Endothelial cell of umbilical vein (primary cell): ENCODE measurements around the gene TRIM45. TPM values are rescaled to one million over a fixed set of nuclear protein-coding genes. Genes with fewer than 3 reads are reported as not detected.

Experiments used
- BruUV-seq: library from RNA; stranded (reverse); fragments of 400-500 nt; replicated peaks from 2 replicates; lab custom pipeline; 2021; lab: Mats Ljungman, UMichigan
- CTCF ChIA-PET: fragments of 300-600, 350-600 bp; sonication (Branson Sonifier 250); formaldehyde crosslinking; loops from one replicate; lab custom pipeline; 2021; ENCODE audit warnings: antibody characterized with exemption, inconsistent platforms; lab: Charles Lee
- POLR2A ChIA-PET: fragments of 300-600, 350-600 bp; sonication (Branson Sonifier 250); formaldehyde crosslinking; loops from one replicate; lab custom pipeline; 2021; ENCODE audit warnings: antibody characterized with exemption, inconsistent platforms; lab: Charles Lee
- DNase-seq: peaks from one replicate; pipeline ENCODE4 v3.0.0-alpha.2; 2011; ENCODE audit warnings: low read depth, low spot score
- FAIRE-seq: peaks from 2 replicates; lab custom pipeline; 2011; peaks lifted over from hg19 to GRCh38; lab: Jason Lieb, UNC
- H2AFZ ChIP-seq: 2 replicates; pipeline ENCODE4 v1.6.0; 2012; ENCODE audit warnings: low read depth, low read length, control low read depth, inconsistent platforms
- H3K27ac ChIP-seq: 2 replicates; pipeline ENCODE4 v1.5.1; 2011; ENCODE audit warnings: low read depth, mild to moderate bottlenecking, control low read depth, low read length, moderate library complexity; ENCODE audit not compliant: insufficient read depth
- H3K27me3 ChIP-seq, 2 experiments: 2 replicates each; pipeline versions ENCODE4 v1.6.0 to v1.6.1; 2011; ENCODE audit warnings: low read length in 2 of 2, mixed read lengths in 1 of 2; ENCODE audit not compliant: control insufficient read depth in 2 of 2, insufficient read depth in 2 of 2
- H3K36me3 ChIP-seq, 2 experiments: 2 replicates in 1 of 2; 3 replicates in 1 of 2; pipeline ENCODE4 v1.5.1; 2011; ENCODE audit warnings: low read length in 2 of 2, mild to moderate bottlenecking in 1 of 2, moderate library complexity in 1 of 2; ENCODE audit not compliant: control insufficient read depth in 2 of 2, insufficient read depth in 2 of 2; ENCODE audit errors: extremely low read depth in 1 of 2
- H3K4me1 ChIP-seq: 3 replicates; pipeline ENCODE4 v1.5.1; 2011; ENCODE audit warnings: mild to moderate bottlenecking, low read length; ENCODE audit not compliant: control insufficient read depth, insufficient read depth; ENCODE audit errors: extremely low read depth
- H3K4me2 ChIP-seq: 2 replicates; pipeline ENCODE4 v1.6.1; 2011; ENCODE audit warnings: low read length, control low read depth, mixed read lengths; ENCODE audit not compliant: insufficient read depth
- H3K4me3 ChIP-seq, 3 experiments: fragments of 200-600 bp in 1 of 3; sonication (generic), shearing (Covaris generic) in 1 of 3; replicated peaks in 1 of 3; 2 replicates each; pipeline ENCODE4 v1.5.1; 2011 to 2016; ENCODE audit warnings: control low read depth in 3 of 3, low read length in 3 of 3, mild to moderate bottlenecking in 2 of 3, inconsistent platforms in 1 of 3, low read depth in 1 of 3, moderate library complexity in 1 of 3; ENCODE audit not compliant: insufficient read depth in 1 of 3
- H3K79me2 ChIP-seq: 2 replicates; pipeline ENCODE4 v1.6.0; 2012; ENCODE audit warnings: low read length, inconsistent platforms; ENCODE audit not compliant: control insufficient read depth, insufficient read depth
- H3K9ac ChIP-seq: replicated peaks from 2 replicates; pipeline ENCODE3; 2011; ENCODE audit warnings: low read length, control low read depth; ENCODE audit not compliant: insufficient read depth; ENCODE audit errors: extremely low read depth
- H3K9me1 ChIP-seq: replicated peaks from 3 replicates; pipeline ENCODE4 v1.6.0; 2011; ENCODE audit warnings: mild to moderate bottlenecking, low read length; ENCODE audit not compliant: control insufficient read depth, insufficient read depth; ENCODE audit errors: extremely low read depth
- H3K9me3 ChIP-seq: replicated peaks from 2 replicates; pipeline ENCODE4 v1.5.1; 2012; ENCODE audit warnings: low read length, inconsistent platforms; ENCODE audit not compliant: control insufficient read depth, insufficient read depth
- H4K20me1 ChIP-seq: replicated peaks from 2 replicates; pipeline ENCODE3; 2011; ENCODE audit warnings: mild to moderate bottlenecking, low read length; ENCODE audit not compliant: control insufficient read depth, insufficient read depth; ENCODE audit errors: extremely low read depth
- EZH2 ChIP-seq: IDR thresholded peaks from 2 replicates; pipeline ENCODE4 v1.6.1; 2012; ENCODE audit warnings: borderline replicate concordance, low read depth, mild to moderate bottlenecking, moderate library complexity, low read length, inconsistent platforms; ENCODE audit not compliant: severe bottlenecking
- FOS ChIP-seq: IDR thresholded peaks from 2 replicates; pipeline ENCODE4 v1.6.1; 2011; ENCODE audit warnings: mild to moderate bottlenecking, low read length, moderate library complexity, borderline replicate concordance; ENCODE audit not compliant: insufficient read depth
- GATA2 ChIP-seq: IDR thresholded peaks from 2 replicates; pipeline ENCODE4 v1.7.0; 2011; ENCODE audit warnings: low read depth, mild to moderate bottlenecking, moderate library complexity, mixed read lengths, low read length; ENCODE audit not compliant: insufficient read length, insufficient read depth
- JUN ChIP-seq: IDR thresholded peaks from 2 replicates; pipeline ENCODE4 v1.6.1; 2011; ENCODE audit warnings: borderline replicate concordance, low read depth; ENCODE audit not compliant: insufficient read length, insufficient read depth
- MYC ChIP-seq: IDR thresholded peaks from one replicate; pipeline ENCODE4 v1.6.1; 2011; ENCODE audit warnings: mild to moderate bottlenecking, low read depth, low read length
- POLR2A ChIP-seq: IDR thresholded peaks from 2 replicates; pipeline ENCODE4 v1.6.1; 2012; ENCODE audit warnings: low read depth, mild to moderate bottlenecking, control low read depth, low read length
- POLR2AphosphoS5 ChIP-seq: IDR thresholded peaks from 2 replicates; pipeline ENCODE4 v1.6.1; 2012; ENCODE audit warnings: low read depth, mild to moderate bottlenecking, control low read depth, low read length, moderate library complexity; ENCODE audit not compliant: insufficient read depth
- dilution Hi-C: fragments of 300-500 bp; cut with MboI; formaldehyde crosslinking; loops from one replicate; pipeline ENCODE4 v1.15.0; 2019; ENCODE audit warnings: low sequenced_read_pairs; ENCODE audit not compliant: extremely low pct_ligation_motif_present
- intact Hi-C: fragments of 100-400 bp; cut with micrococcal nuclease; formaldehyde crosslinking; loops from one replicate; pipeline ENCODE4 v1.10.0; 2022
- polyA plus RNA-seq, 4 experiments: library from polyadenylated mRNA; depleted of rRNA in 3 of 4; stranded (reverse) in 3 of 4; unstranded in 1 of 4; fragments of >200 nt; gene quantifications; 2 replicates each; pipeline versions ENCODE4 v1.2.1 to v1.2.3, GENCODE V29; 2011 to 2012; ENCODE audit warnings: missing spikeins in 1 of 4
- total RNA-seq: library from RNA; stranded (reverse); gene quantifications from 2 replicates; pipeline ENCODE4 v1.2.3, GENCODE V29; 2021
- TF ChIP-seq, protein P1 (sequence below): IDR thresholded peaks from 2 replicates; pipeline ENCODE4 v1.6.1; 2011; ENCODE audit not compliant: insufficient read depth, insufficient read length
- TF ChIP-seq, protein P2 (sequence below), 2 donors: IDR thresholded peaks; 1 replicate in 1 of 2; 2 replicates in 1 of 2; pipeline ENCODE4 v1.5.1; 2011; ENCODE audit warnings: low read length in 2 of 2, mild to moderate bottlenecking in 2 of 2, moderate library complexity in 2 of 2, control low read depth in 1 of 2, inconsistent platforms in 1 of 2, low read depth in 1 of 2; ENCODE audit not compliant: insufficient read depth in 1 of 2; ENCODE audit errors: extremely low read depth in 1 of 2

TRIM45 gene
- total and polyA plus RNA-seq, 2 donors (not counting 3 experiments of a cell fraction or from before 2014, with no cell fraction given) = 2.9 to 3.1 TPM

DNA sequence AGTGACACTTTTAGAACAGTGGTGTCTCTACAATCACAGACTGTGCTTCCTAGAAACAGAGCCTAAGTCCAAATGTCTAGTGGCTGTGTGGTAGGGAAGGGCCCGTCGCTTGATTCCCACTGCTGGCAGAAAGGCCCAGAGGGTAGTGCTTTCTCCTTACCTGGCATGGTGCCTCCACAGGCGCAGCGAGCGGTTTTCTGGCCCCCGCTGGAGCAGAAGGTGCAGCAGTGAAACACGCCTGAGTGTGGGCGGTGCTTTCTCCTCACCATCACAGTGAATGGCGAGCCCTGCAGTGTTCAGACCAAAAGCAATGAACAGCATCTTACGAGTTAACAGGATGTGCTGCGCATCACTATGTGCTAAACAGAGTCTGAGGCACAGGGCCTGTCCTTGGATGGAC lies 8.3 kb downstream of the TRIM45 start:
- Histone ChIP-seq H3K9me3 (no peaks in the 10 kb centered on the region), H3K9ac (no peak overlapping the region), H2AFZ (no peak overlapping the region), H3K4me3 (no peak overlapping the region), H3K4me1 (peaks cover 10% of the 10 kb centered on the region), H3K4me2 (no peak overlapping the region), H3K27me3 (no peaks in the 10 kb centered on the region), H4K20me1 (no peaks in the 10 kb centered on the region), H3K9me1 (no peaks in the 10 kb centered on the region), H3K79me2 (no peaks in the 10 kb centered on the region), H3K27ac (no peak overlapping the region), H3K36me3 (no peaks in the 10 kb centered on the region)
- DNase-seq = no peak
- TF ChIP-seq GATA2 (no peak), EZH2 (no peak), JUN (no peak), MYC (no peak), POLR2A (no peak), FOS (no peak), POLR2AphosphoS5 (no peak)
- TF ChIP-seq, protein P1, sequence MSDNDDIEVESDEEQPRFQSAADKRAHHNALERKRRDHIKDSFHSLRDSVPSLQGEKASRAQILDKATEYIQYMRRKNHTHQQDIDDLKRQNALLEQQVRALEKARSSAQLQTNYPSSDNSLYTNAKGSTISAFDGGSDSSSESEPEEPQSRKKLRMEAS = no peak
- BruUV-seq = no TSS peak
- dilution Hi-C loops (no loop called here), intact Hi-C loops (no loop called here)
- no peak for FAIRE-seq
- ChIA-PET POLR2A (no interaction called here), CTCF (interaction anchor here (1.2 to 2.2 kb wide), 4 partner anchors 9 to 45 kb away, joined by 3 to 12 read pairs (median 6); no protein-coding TSS in a partner anchor)

DNA sequence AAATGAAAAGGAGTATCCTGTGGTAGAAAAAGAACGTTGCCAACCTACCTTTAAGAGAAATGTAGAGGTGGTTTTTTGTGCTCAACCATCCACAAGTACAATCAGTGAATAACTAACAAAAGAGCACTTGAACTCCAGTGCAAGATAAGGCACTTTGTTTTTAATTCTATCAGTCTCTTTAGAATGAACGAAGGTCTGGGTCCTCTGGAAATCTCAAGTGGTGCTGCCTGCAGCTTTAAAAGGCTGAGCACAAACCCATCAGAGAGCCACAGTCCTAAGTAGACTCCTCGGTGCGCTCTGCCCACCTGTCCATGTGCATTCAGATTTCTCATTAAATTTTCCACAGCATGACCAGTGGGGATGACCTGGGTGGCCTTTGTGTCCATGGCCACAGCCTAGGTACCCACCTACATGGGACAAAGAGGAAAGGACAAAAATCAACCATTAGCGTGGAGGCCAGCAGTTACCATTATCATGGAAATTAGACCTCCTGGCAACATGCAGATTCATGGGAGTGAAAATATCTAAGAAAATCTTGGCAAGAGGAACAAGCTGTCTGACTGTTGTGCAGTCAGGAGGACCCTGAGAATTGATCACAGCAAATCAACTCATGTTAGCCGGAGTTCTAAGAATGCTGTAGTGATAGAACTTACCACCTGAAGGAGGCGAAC lies 9.4 kb downstream of the TRIM45 start:
- Histone ChIP-seq H3K9me3 (no peaks in the 10 kb centered on the region), H3K36me3 (no peaks in the 10 kb centered on the region), H3K4me2 (no peak overlapping the region), H3K79me2 (no peaks in the 10 kb centered on the region), H3K4me3 (no peak overlapping the region), H3K27me3 (no peaks in the 10 kb centered on the region), H2AFZ (no peak overlapping the region), H3K27ac (no peak overlapping the region), H3K4me1 (peaks cover 10% of the 10 kb centered on the region), H3K9me1 (no peaks in the 10 kb centered on the region), H3K9ac (no peak overlapping the region), H4K20me1 (no peaks in the 10 kb centered on the region)
- no peak for DNase-seq
- TF ChIP-seq EZH2 = no peak
- no peak for TF ChIP-seq MYC
- TF ChIP-seq POLR2AphosphoS5 = no peak
- TF ChIP-seq FOS = no peak
- no peak for TF ChIP-seq POLR2A
- no peak for TF ChIP-seq GATA2
- TF ChIP-seq, protein P1 = no peak
- TF ChIP-seq JUN = no peak
- TF ChIP-seq, protein P2, sequence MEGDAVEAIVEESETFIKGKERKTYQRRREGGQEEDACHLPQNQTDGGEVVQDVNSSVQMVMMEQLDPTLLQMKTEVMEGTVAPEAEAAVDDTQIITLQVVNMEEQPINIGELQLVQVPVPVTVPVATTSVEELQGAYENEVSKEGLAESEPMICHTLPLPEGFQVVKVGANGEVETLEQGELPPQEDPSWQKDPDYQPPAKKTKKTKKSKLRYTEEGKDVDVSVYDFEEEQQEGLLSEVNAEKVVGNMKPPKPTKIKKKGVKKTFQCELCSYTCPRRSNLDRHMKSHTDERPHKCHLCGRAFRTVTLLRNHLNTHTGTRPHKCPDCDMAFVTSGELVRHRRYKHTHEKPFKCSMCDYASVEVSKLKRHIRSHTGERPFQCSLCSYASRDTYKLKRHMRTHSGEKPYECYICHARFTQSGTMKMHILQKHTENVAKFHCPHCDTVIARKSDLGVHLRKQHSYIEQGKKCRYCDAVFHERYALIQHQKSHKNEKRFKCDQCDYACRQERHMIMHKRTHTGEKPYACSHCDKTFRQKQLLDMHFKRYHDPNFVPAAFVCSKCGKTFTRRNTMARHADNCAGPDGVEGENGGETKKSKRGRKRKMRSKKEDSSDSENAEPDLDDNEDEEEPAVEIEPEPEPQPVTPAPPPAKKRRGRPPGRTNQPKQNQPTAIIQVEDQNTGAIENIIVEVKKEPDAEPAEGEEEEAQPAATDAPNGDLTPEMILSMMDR (IDR thresholded peaks at IDR 0.05; ENCODE audit: extremely low read depth in 1 of 2, insufficient read depth in 1 of 2, low read depth in 1 of 2, low read length in 2 of 2) = no peak
- dilution Hi-C loops = no loop called here
- ChIA-PET POLR2A (no interaction called here), CTCF (interaction anchor here (1.2 to 2.5 kb wide), 3 partner anchors 17 to 44 kb away, joined by 3 to 11 read pairs (median 9); no protein-coding TSS in a partner anchor)
- no TSS peak for BruUV-seq
- intact Hi-C loops = no loop called here
- FAIRE-seq = no peak
